Effector CD4-positive, alpha-beta T cell (primary cell): ENCODE measurements around the gene C2.
"Not testable (repeated sequence)": the region's sequence is repeated elsewhere in the genome, so short reads cannot be mapped to it uniquely, and the experiment has no call there.

ENCODE experiments used
- DNase-seq: peaks from one replicate; pipeline ENCODE4 v3.0.0-alpha.2; 2020

C2 gene

DNA sequence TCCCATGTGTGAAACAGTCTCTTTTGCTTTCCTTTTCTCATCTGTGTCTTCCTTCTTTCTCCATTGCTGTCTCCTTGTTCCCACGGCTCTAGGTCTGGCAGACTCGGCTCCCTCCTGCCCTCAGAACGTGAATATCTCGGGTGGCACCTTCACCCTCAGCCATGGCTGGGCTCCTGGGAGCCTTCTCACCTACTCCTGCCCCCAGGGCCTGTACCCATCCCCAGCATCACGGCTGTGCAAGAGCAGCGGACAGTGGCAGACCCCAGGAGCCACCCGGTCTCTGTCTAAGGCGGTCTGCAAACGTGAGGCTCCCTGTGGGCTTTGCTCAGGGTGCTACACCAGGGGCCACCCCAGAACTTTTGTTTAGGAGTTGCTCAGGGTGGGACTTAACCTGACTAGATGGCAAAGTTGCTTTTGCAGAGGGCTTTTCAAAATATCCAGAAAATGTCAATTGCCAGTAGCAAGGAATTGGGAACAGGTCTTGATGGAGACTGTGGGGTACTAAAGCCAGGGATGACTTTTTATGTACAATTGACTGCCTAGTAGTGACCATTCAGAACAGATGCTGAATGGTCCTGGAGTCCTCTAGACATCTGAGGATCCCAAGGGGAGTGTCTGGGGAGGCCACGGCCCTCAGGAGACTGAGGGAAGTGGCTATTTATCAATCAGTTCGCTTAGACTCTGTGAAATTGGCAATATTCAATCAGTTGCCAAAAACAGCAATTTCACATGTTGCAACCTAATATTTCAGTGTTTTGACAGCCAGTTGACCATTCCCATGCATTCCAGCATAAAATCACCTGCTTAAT lies 550 bp downstream of the C2 start:
- DNase-seq, result no peak

GRCh38 chr6:31928672-31928939 lies 1.1 kb downstream of the C2 start:
- DNase-seq, result no peak

- no peak for DNase-seq
Measured at GRCh38 chr6:31930962-31931361, 3.4 kb downstream of the C2 start.

- not testable (repeated sequence) for DNase-seq
Measured at GRCh38 chr6:31932137-31932536, 4.6 kb downstream of the C2 start.

GRCh38 chr6:31933537-31933936 lies 6.0 kb downstream of the C2 start:
- DNase-seq, result no peak

- no peak for DNase-seq
Measured at GRCh38 chr6:31935021-31935420, 7.5 kb downstream of the C2 start.

- DNase-seq, result no peak
Measured at GRCh38 chr6:31935823-31936222, 8.3 kb downstream of the C2 start.

- DNase-seq, result no peak
Measured at GRCh38 chr6:31940256-31940664, 12.7 kb downstream of the C2 start.

GRCh38 chr6:31943742-31944141 lies 16.2 kb downstream of the C2 start:
- no peak for DNase-seq

DNA sequence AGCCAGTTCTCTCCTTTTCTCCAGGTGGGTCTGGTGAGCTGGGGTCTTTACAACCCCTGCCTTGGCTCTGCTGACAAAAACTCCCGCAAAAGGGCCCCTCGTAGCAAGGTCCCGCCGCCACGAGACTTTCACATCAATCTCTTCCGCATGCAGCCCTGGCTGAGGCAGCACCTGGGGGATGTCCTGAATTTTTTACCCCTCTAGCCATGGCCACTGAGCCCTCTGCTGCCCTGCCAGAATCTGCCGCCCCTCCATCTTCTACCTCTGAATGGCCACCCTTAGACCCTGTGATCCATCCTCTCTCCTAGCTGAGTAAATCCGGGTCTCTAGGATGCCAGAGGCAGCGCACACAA lies 17.6 kb downstream of the C2 start:
- DNase-seq, result no peak

DNA sequence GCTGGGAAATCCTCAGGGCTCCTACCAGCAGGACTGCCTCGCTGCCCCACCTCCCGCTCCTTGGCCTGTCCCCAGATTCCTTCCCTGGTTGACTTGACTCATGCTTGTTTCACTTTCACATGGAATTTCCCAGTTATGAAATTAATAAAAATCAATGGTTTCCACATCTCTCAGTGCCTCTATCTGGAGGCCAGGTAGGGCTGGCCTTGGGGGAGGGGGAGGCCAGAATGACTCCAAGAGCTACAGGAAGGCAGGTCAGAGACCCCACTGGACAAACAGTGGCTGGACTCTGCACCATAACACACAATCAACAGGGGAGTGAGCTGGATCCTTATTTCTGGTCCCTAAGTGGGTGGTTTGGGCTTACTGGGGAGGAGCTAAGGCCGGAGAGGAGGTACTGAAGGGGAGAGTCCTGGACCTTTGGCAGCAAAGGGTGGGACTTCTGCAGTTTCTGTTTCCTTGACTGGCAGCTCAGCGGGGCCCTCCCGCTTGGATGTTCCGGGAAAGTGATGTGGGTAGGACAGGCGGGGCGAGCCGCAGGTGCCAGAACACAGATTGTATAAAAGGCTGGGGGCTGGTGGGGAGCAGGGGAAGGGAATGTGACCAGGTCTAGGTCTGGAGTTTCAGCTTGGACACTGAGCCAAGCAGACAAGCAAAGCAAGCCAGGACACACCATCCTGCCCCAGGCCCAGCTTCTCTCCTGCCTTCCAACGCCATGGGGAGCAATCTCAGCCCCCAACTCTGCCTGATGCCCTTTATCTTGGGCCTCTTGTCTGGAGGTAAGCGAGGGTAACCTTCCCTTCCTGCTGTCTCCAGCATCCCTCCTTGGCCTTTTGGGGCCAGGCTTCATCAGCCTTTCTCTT lies 18.2 kb downstream of the C2 start, which contains the start of gene CFB:
Gene CFB, plus strand, starts transcription at position 589 of the 863 bp plus-strand sequence. Its CDS starts 127 bp downstream, at position 716.
- DNase-seq, result no peak

DNA sequence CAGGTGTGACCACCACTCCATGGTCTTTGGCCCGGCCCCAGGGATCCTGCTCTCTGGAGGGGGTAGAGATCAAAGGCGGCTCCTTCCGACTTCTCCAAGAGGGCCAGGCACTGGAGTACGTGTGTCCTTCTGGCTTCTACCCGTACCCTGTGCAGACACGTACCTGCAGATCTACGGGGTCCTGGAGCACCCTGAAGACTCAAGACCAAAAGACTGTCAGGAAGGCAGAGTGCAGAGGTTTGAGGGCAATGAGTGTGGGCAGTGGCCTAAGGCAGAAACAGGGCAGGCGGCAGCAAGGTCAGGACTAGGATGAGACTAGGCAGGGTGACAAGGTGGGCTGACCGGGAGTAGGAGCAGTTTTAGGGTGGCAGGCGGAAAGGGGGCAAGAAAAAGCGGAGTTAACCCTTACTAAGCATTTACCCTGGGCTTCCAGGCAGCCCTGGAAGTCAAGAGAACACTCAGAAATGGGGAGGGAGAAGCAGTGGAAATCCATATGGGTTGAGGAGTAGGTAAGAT lies 18.9 kb downstream of the C2 start:
- DNase-seq, result no peak

GRCh38 chr6:31947070-31947675 lies 19.7 kb downstream of the C2 start:
- DNase-seq, result no peak

DNA sequence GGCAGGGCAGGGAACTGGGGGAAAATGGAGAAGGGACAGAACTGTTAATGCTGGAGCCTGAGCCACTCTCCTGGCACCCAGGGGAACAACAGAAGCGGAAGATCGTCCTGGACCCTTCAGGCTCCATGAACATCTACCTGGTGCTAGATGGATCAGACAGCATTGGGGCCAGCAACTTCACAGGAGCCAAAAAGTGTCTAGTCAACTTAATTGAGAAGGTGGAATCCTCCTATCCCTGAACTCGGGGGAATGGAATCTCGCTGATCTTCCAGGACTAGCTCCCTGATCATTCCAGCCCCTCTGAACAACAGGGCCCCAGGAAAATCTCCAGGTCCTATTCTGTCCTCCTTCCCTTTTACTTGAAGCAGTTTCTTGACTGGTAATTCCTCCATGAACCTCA lies 20.3 kb downstream of the C2 start:
- no peak for DNase-seq

DNA sequence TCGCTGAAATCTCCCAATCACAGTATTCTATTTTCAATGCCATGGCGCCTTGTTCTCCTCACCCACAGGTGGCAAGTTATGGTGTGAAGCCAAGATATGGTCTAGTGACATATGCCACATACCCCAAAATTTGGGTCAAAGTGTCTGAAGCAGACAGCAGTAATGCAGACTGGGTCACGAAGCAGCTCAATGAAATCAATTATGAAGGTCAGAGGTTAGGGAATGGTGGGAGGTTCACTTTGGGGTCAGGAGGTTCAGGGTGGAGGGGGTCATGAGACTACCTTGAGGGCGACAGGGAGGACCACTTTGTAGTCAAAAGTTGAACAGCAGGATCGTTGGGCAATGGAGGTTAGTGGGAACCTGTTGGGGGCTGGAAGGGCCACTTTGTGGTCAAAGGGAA lies 20.8 kb downstream of the C2 start:
- no peak for DNase-seq

DNA sequence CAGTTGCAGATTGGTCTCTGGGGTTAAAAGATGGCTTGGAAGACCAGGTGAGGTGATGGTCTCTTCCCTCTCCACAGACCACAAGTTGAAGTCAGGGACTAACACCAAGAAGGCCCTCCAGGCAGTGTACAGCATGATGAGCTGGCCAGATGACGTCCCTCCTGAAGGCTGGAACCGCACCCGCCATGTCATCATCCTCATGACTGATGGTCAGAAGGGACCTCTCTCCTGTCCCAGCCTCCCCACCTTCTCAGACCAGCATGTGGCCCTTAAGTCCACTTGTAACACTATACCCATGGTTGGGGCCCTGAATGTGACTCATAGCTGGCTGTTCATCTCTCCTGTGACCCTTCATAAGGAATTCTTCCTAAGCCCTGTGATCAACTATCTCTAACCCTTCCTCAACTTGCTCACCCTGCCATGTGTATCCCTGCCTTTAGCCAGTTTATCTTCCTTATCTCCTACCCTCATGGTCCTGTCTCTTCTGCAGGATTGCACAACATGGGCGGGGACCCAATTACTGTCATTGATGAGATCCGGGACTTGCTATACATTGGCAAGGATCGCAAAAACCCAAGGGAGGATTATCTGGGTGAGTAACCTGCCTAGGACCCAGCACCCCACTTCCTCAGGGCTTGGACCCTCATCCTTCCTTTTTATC lies 21.4 kb downstream of the C2 start:
- no peak for DNase-seq

DNA sequence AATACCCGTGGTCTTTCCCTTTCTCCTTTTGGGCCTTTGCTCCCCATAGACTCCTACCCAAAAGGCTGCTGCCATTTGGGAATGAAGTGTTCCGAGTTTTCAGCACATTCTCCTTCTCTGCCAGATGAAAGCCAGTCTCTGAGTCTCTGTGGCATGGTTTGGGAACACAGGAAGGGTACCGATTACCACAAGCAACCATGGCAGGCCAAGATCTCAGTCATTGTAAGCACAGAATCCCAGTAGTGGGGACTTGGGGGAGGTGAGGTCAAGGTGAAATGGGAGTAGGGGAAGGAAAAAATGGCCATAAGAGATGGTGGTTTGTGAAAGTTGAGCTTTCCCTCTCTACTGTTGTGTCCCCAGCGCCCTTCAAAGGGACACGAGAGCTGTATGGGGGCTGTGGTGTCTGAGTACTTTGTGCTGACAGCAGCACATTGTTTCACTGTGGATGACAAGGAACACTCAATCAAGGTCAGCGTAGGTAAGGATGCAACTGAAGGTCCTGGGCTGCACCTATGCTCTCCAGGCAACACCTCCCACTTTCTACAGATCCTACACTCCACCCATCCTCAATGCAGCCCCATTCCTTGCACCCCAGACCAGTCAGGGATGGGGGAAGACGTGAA lies 22.5 kb downstream of the C2 start:
- DNase-seq, result no peak

- no peak for DNase-seq
Measured at GRCh38 chr6:31952140-31952805, 24.8 kb downstream of the C2 start.

- DNase-seq, result no peak
Measured at GRCh38 chr6:31952890-31953289, 25.4 kb downstream of the C2 start.

- no peak for DNase-seq
Measured at GRCh38 chr6:31954511-31954910, 27.0 kb downstream of the C2 start.

DNA sequence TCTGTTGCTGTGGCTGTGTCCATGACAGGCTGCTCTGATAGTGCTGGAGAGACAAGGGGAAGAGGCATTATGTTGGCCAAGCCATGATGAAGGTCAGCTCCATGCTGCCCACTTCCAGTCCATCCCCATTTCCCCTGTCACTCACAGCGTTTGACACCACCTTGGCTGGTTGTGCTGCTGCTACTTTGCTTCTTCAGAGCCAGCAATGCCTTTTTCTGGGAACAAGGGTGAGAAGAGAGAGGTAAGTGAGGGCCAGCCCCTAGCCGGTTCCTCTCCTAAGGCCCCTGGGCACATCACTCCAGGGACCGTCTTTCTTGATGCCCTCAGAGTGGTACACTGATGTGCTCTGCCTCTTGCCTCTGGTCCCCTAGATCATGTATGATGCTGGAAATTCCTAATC lies 29.3 kb downstream of the C2 start:
- no peak for DNase-seq

GRCh38 chr6:31958412-31958740 lies 30.9 kb downstream of the C2 start:
- no peak for DNase-seq
